Stimulated activated CD8-positive, alpha-beta memory T cell treated with anti-CD3 and anti-CD28 coated beads, Interleukin-4, amount 100 ng/mL, for 24 hours (primary cell): Measurements from ENCODE around the gene TNIK.

ENCODE experiments used
- DNase-seq: peaks from one replicate; pipeline ENCODE4 v3.0.0-alpha.2; 2020; ENCODE audit warnings: low read depth

TNIK gene

DNA sequence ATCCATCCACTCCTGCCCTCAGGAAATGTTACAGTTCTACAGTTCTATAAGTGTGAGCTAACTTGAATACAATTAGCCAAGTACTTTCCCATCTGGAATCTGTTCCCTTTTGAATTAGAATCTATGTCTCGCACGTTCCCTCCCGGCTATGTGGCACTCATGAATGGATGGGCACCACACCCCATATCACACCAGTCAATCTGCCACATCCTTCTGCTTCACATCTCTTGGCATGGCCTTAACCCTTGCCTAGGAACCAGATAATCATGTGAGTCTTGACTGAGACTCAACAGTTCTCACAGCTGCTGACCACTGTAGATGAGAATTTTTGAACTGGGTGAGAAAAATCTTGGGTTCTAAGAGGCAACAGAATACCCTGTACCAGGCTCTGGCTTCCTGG, 180.2 kb downstream of the TNIK start:
- no peak for DNase-seq

DNA sequence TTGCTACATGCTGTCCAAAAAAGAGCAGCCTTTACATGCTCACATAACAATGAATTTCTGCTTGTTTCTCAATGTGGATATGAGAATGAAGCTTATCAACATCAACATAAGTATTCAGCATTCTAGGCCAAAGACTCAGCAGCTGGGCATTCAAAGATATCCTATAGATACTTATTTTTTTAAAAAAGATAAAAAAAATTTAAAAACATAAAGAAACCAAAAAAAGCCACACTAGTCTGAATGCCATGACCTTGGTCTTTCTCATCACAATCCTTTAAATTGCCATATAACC, 182.0 kb downstream of the TNIK start:
- no peak for DNase-seq

DNA sequence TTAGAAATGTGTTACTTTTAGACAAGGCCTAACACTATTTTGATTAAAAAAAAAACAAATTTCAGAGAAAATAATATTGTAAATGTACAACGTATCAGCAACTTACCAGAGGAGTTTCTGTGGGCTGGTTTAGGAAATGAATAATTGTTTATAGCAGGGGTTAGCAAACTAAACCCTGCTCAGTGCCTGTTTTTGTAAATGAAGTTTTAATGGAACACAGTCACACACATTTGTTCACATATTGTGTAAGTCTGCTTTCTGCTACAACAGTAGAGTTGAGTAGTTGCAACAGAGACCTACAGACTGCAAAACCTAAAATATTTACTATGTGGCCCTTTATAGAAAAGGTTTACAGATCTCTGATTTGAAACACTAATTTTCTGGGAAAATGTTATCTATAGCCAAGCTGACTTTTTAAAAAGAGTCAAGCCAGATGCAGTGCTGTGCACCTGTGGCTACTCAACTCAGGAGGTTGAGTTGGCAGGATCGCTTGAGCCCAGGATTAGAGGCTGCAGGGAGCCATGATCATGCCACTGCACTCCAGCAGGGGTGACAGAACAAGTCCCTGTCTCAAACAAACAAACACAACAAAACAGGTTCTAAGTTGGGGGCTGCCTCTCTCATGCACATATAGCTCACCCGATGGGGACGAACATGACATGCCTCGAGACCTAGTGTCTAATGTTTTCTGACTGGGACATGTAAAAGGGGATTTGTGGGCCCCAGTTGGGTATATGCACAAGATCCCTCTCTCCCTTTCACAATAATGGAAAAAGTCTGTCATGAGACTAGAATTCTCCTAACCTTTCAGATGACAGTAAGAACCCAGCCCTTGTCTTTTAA, 182.5 kb downstream of the TNIK start:
- no peak for DNase-seq

DNA sequence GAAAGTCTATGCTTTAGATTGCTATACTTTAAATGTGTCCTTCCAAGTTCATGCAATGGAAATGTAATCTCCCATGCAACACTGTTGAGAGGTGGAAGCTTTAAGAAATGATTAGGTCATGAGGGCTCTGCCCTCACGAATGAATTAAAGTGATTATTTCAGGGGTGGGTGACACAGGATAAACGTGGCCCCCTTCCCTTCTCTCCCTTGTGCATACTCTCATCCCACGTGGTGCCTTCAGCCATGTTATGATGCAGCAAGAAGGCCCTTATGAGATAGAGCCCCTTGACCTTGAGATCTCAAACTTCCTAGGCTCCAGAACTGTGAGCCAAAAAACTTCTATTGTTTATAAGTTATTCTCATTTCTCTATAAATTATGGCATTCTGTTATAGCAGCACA, 183.3 kb downstream of the TNIK start:
- DNase-seq, result no peak

DNA sequence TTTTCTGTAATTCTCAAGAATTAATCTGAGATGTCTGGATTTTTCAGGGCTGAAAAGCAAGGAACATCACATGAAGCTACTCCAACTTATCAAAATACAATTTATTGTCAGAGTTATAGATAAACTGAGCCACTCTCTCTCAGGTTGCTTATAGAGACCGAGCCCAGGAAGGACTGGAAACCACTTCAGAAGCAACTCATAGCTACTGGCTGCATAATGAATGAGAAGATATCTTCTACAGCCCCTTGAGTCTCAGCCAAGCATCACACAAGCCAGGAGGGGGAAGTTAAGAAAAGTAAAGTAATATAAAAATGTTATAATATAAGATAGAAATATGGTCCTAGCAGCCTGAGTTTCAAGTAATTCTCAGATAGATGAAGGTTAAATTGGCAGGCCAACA, 186.0 kb downstream of the TNIK start:
- no peak for DNase-seq

DNA sequence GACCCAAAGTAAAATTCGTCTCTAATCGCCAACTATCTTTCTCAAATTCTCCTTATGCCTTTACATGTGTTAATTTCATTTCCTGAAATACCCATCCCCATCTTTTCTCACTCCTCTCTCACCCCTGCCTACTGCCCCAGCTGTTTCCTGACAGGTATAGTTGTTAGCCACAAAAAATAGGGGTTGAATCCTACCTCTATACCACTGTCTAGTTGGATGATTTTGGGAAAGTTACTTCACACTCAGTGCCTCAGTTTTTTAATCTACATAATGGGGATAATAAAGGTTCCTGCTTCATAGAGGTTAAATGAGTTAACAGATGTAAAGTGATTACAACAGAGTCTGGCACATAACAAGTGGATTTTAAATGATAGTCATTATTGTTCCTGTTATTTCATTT, 189.7 kb downstream of the TNIK start:
- DNase-seq, result no peak

DNA sequence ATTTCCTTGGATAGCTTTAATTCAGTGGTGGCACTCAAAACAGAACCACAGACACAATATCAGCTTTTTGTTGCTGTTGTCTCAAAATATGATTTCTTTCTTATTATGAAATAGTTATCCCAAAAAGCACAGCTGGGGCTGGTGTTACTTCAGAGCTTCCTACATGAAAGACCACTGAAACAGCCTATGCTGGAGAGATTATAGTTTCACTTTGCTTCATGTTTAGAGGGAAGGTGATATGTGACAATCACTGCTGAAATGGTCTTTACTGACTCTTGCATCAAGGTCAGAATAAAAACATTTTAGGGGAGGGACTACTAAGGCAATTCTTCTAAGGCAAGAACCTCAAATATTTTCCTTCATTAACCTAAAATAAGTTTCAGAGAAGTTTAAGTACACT, 190.7 kb downstream of the TNIK start:
- no peak for DNase-seq

DNA sequence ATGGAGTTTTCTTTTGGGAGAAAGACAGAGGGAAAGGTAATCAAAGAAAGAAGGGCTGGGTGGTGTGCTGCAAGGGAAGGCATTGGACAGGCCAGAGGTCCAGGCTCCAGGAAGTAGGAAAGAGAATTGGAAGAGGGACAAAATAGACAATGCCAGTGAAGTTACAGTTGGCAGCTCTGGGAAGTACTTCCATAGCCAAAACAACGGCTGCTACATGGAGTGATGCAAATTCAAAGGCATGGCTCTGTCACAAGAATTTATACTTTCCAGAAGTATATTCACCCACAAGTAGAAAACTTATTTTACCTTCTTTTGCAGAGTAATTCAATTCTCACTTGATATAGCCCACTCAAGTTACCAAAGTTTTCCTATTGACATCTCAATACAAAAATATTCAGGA, 191.5 kb downstream of the TNIK start:
- DNase-seq, result no peak

DNA sequence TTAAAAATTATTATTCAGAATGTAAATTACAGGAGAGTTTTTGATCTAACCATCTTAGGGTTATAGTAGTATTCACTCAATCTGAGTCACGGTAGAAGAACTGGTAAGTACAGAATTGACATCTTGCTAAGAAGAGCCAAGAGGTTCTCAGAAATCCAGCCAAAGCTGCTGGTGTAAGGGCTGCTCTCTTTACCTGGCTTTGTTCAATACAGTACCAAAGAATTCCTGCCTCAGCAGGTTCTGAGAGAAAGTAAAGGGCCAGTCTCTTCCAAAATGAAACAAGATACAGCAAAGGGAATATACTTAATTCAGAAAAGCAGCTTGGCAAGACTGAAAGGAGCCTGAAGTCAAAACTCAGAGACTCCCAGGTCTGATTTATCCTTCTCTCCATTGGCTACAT, 193.1 kb downstream of the TNIK start:
- DNase-seq, result no peak

DNA sequence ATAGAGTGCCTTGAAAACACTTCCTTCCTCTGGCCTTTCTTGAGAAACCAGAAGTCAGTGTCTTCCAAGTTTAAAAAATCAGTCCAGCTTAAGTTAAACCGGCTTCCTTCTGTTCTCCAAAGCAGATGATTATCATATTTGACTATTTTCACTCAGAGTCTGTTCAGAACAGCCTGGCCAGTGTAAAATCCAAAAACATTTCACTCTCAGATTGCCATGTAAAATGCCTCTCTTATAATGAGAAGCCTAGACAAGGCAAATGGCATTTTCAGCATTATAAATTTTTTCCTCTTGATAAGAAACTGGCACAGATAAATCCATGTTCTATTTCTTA, 193.5 kb downstream of the TNIK start:
- no peak for DNase-seq

DNA sequence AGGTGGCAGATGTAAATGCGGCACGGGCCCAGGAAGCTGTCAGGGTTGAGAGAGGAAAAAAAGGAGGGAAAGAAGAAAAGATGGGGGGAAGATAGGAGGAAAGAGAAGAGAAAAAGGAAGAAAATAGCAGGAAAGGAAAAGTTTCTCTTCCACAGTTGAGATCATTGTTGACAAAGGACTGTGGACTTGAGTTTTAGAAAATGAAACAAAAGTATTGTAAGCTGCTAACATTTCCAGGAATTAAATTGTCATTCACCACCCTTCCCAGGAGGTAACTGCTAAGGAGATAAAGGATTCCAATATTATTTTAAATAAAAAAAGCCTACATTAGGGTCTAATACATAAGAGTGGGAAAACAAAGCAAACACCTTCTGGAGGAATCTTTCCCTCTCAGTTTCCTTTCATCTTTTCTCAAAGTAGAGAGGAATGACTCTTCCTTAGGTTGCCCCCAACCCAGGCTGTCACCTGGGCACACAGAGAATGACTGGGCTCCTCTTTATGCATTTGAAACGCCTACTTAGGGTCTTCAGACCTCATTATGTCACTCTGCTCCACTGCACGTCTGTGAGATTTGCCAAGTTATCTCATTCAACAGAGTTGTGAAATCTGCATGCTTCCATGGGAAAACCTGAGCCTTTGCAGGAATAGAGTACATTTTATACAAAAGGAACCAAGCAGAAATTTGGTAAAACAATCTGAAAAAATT, 194.0 kb downstream of the TNIK start:
- no peak for DNase-seq

DNA sequence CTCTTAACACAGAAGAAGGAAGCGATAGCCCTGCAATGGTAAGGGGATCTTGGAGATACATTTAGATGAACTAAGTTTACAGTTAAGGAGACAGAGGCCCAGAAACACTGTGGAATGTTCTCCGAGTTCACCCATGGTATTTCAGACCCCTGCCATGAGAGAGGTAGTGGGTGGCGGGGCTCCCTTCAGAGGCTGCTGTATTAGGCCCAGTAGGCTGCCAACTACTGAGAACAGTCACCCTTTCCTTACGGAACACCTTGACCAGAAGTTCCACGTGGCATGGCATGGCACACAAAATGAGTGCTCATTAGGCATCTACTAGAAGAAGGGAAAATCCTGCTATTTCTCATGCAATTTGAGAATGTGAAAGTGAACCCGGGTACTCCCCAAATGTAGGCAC, 195.4 kb downstream of the TNIK start:
- no peak for DNase-seq

DNA sequence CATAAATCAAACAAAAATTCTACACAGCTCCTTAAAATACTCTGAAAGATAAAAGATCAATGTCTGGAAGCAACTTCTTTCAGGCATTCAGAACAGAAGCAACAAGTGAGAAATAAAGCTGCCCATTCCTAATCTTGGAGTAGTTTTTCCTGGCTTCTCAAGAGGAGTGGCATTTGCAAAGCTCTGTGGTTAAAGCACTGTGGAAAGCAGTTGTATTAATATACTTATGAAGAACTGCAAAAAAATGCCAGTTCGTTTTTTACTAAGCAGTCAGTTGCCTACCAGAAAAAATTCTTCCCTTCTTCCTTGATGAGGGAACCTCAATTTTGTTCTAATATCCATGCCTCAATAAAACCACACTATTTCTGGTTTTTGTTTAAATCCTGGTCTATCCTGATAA, 197.8 kb downstream of the TNIK start:
- DNase-seq, result no peak

DNA sequence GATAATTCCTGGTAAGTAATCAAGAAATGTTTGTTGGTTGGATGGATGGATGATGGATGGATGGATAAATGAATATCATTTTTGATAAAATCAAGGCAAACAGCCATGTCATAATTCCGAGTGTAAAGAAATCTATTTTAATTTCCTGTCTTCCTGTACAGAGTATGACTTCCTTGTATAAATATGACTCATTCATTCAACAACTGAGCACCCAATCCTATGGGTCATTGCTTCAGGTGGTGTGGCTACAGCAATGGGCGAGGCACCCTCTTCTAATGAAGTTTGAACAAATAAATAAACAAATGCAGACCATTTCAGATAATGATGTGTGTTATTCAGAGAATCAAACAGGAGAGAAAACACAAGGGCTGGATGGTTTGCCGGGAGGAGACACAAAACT, 198.7 kb downstream of the TNIK start:
- DNase-seq, result no peak

DNA sequence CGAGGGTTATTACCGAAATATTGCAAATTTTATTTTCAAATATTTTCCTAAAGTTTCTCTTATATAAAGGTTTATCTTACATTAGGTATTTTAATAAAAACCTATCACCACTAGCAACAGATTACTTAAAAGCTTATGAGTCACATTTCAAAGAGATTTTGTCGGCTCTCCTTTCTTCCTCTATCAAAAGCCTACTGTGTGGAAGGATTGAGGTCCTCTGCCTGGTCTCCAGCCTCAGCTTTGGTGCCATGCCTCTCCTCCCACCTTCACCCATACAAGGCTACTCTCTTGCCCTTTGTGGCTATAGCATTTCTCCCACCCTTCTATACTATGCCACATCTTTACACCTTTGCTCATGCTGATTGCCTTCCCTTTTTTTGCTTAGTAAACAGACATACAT, 199.3 kb downstream of the TNIK start:
- no peak for DNase-seq

DNA sequence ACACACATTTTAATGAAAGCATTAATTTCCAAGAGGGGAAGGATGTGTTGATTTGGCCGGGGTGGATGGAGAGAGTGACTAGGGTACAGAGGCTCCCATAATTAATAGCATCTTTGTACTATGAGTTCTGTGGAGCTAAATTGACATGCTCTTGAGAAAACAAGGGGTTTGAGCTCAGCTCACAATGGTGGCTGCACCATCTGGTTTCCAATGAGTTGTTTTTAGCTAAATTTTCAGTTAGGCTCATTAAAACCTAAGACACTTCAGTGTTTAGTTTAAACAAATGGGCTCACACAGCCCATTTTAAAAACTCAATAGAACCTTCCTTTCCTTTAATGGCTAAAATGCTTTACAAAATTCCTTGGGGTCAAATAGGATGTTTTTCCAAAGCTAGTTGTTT, 199.7 kb downstream of the TNIK start:
- no peak for DNase-seq

DNA sequence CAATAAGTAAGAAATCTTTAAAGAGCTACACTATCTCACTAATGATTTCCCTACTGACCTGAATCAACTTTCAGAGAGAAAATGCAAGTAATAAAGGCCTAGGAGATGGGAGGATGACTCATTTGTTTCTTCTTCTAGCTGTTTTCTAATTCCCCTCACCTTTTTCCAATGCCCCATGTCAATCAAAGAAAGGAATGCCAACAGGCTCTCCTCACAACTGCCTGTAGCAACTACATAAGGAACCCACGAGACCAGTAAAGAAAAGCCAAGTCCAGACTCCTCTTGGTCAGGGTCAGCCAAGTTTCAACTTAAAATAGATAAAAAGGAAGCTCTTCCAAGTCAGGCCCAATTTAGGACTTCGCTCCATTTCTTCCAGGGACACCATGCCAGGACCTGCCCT, 201.9 kb downstream of the TNIK start:
- no peak for DNase-seq

DNA sequence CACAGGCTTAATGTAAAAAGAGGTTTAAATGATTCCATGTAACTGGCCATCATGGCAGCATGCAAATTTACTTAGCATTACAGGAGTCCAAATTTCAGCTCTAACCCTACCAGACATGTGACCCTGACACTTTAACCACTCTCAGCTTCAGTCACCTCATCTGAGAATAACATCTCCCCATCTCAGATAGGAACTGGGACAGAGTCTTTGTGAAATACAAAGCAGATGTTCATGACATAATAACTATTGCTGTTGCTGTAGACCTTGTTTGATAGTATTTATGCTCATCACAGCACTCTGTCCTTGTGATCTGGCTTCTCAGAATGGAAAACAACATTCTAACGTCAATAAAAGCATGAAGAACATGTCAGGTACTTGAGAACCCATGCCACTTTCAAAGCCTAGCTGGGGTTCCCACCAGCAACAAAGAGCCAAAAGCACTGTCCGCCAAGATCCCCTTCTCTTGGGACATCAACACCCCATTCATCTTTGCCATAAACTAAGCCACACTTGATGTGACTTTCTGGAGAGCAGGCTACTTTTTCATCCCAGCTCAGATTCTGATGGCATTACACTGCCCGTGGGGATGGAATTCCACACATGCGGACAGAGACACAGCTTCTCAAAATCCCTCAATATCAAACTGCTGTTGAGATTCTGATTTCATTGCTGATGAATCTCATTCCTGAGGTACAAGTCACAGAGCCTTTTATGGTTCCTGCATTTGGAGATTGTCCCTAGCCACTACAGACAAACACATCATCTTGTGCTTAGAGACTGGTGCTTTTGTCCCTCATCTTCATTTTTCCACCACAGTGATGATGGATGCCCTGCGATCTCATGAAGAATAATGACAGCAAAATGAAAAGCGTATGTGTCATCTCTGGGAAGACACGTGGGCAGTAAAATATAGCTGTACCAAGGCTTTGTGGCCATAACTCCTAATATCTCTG, 202.7 kb downstream of the TNIK start:
- no peak for DNase-seq

DNA sequence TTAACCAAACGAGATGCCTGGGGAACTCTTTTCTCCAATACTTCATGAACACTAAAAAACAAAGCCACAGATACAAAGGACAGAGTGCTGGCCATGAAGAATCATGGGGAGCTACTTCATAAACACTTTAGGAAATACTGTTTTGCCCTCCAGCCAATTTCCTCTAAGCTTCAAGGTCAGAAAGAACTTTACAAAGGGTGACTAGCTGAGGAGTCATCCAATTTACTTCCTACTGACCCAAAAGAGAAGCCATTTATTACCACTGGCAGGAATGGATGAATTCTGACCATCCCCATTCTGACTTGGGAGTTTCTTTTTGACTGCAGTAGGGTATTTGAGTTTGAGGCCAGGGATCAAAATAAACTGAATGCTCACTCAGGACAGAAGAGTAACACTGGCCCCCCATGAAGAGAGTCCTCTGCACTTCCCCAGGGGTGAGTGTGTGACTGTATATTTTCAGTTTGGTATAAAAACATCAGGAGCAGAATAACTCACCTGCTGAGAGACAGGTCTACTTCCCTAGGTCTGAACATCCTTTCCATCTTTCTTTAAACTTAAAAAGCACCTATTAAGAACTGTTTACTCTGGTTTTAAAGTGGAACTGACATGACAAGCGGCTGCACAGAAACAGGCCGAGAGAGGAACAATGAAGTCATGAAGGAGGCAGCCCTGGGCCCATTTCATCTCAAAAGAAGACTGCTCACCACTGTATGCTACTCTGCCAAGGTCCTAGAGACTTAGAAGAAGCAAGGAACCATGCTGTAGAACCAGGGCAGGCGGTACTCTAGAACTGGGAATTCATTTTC, 203.6 kb downstream of the TNIK start:
- DNase-seq, result no peak

DNA sequence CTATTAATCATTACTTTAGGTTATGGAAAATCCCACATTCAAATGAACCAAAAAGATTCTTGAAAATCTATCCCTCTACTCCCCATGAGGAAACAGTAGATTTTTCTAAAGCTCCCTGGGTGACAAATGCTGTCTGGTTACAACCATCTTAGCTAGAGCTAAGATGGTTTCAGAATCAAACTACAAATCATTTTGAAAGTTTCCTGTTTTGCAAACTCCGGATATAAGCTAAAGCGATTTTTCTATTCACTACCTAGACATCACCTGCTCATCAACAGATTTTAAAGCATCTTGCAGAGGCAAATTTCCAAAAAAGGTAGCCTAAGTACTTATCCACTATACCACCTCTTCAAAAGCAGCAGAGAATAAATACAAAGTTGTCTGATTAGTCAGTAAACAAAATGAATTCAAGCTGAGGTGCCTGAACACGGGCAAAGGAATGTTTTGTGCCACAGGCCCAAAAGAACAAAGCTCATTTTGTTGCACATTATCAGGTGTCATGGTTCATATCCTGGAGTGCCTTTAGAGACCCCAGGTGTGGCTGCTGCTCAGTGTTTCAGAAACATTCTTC, 204.9 kb downstream of the TNIK start:
- no peak for DNase-seq

DNA sequence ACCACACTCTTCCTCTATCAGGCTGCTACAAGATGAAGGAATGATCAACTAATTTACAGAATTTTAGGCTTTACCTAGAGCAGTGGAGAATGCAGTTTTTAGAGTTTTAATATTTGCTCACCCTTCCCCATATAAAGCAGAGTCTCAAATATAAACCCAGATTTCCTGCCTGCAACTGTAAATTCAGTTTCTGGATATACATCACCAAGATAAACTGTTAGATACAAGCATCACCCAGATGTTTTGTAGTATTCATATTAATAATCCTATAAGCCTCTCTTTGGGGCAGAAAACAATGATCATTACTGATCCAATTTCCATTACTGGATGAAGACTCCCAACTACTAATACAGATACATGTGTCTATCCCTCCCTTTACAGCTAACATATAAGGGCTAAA, 205.9 kb downstream of the TNIK start:
- no peak for DNase-seq

DNA sequence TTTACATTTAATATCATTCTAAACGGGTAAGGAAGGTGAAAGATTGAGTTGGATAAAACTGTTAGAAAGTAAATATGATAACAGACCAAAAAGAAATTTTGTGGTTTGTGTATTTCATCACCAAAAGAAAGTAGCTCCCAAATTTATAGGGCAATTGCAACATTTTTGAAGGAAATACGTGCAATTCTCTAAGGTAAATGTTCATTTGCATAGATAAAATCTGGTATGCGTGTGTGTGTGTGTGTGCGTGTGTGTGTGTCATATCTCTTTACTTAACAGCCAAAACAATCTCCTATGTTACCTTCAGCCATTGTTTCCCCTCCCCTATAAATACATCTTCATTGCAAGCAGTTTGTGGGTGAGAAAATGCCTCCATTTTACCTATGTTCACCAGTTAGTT, 208.4 kb downstream of the TNIK start:
- no peak for DNase-seq
